GM10847 (cell line): ENCODE measurements around the gene CTDSPL.

Experiments used
- POLR2A ChIP-seq: IDR thresholded peaks from 2 replicates; pipeline ENCODE4 v1.6.1; 2011; ENCODE audit not compliant: insufficient read length; ENCODE audit errors: extremely low read depth

The CTDSPL gene

GRCh38 chr3:37836589-37836988 is 25.1 kb upstream of the CTDSPL start:
- TF ChIP-seq POLR2A = no peak

- no peak for TF ChIP-seq POLR2A
These were observed 14.0 kb upstream of the CTDSPL start for GRCh38 chr3:37847689-37848088.

DNA sequence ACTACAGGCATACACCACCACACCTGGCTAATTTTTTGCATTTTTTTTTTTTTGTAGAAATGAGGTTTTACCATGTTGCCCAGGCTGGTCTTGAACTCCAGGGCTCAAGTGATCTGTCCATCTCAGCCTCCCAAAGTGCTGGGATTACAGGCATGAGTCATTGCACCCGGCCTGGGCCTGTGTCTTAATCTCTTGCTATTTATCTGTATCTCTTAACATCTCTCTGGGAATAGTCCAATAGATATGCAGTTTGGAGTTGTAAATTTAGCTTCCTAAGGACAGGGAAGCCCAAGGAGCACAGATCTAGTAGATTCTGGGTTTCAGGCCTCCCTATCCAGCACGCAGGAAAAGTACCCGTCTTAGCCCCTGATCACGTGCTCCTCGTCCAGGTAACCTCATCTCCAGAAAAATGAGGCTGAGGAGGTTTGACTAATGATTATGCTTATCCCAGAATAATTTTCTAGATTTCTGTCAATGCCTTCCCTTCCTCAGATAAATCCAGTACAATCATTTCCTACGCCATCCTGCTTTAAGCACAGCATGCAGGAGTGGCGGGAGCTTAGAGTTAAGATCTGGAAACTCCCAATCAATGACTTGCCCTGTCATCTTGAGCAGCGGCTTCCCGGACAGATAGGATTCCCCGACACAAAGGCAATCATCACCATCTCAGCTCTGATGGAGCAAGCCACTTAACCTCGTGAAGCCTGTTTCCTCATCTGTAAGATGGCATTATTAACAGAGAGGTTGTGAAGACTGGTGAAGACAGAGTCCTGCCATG is 12.3 kb upstream of the CTDSPL start:
- no peak for TF ChIP-seq POLR2A

- no peak for TF ChIP-seq POLR2A
These were observed 9.6 kb upstream of the CTDSPL start for GRCh38 chr3:37852097-37852496.

DNA sequence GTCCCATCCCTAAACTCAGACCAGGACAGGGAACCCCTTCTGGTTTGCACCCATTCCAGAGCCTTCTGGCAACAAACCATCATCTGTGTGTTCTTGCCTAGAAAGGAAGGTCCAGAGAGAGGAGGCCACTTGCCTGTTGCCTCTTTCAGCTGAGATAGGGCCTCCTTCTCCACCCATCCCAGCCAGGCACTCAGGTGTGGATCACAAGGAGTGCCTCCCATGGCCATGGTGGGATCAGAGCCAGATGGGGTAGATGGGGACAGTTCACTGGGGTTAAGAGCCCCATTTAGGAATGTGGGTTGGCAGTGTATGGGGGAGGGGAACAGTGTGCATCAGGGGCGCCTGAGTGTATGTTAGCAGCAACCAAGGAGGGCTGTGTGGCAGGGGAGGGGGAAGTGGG is 8.9 kb upstream of the CTDSPL start:
- TF ChIP-seq POLR2A = no peak

DNA sequence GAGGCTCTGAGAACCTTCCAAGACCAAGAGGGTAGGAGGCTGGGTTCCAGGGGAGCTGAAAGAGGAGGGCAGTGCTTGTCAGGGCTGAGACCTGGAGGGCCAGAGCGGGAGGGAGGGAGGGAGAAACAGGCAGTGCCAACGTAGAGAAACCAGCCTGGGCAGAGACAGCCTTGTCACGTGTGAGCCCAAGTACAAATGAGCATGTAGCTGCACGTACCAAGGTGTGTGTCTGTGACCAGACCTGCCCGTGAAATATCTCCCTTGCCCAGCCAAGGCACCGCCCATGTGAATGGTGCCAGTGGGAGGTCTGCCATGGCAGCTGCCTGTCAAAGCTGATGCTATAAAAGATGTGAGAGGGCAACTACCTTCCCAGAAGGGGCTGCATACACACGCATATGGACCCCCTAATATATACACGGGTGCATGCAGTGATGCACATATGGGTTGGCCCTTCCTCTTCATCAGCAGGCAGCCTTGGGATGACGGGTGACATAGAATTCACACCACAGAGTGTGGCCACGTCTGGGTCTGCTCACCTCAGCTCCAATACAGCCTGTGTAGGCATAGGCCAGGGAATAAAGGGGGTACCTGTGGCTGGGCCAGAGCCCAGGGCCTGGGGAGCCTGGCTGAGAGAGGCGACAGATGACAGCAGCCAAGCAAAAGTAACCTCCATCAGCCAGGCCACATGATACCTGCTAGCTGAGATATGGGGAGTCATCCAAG is 7.8 kb upstream of the CTDSPL start:
- no peak for TF ChIP-seq POLR2A

GRCh38 chr3:37855363-37855970 is 6.2 kb upstream of the CTDSPL start:
- no peak for TF ChIP-seq POLR2A

- no peak for TF ChIP-seq POLR2A
These were observed 5.3 kb upstream of the CTDSPL start for GRCh38 chr3:37856381-37856780.

DNA sequence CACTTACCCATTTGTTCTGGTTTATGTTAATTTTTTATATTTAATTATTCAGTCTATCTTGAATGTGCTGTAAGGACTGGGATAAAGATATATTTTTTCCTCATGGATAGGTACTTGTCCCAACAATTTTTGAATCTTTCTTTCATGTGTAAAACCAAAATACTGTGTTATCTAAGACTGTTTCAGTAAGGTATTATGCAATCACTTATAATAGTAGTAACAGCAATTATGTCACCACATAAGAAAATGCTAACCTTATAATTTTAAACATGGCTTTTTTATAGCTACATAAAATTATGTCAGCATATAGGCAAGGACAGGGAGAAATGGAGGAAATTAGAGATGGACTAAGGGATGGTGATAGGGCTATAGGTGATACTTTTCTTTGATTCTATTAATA is 2.9 kb upstream of the CTDSPL start:
- no peak for TF ChIP-seq POLR2A

- no peak for TF ChIP-seq POLR2A
These were observed 2.3 kb upstream of the CTDSPL start for GRCh38 chr3:37859354-37859753.

- no peak for TF ChIP-seq POLR2A
These were observed 1.8 kb upstream of the CTDSPL start for GRCh38 chr3:37859908-37860199.

GRCh38 chr3:37862219-37862902 is 681 bp downstream of the CTDSPL start:
- TF ChIP-seq POLR2A = no peak

GRCh38 chr3:37862903-37863815 is 1.5 kb downstream of the CTDSPL start:
- no peak for TF ChIP-seq POLR2A

- TF ChIP-seq POLR2A = no peak
These were observed 2.5 kb downstream of the CTDSPL start for GRCh38 chr3:37863949-37864822.

GRCh38 chr3:37864904-37865303 is 3.2 kb downstream of the CTDSPL start:
- TF ChIP-seq POLR2A = no peak
